D721Med (cell line): Measurements from ENCODE around the gene METTL15.
A peak's percentile ranks its signal among the peaks of the same experiment; 100 is the strongest.
"Not testable (repeated sequence)": the region's sequence is repeated elsewhere in the genome, so short reads cannot be mapped to it uniquely, and the experiment has no call there.

Experiments used
- DNase-seq: peaks from one replicate; pipeline ENCODE4 v3.0.0; 2011; ENCODE audit warnings: low spot score; ENCODE audit not compliant: insufficient read length
- FAIRE-seq: peaks from 2 replicates; lab custom pipeline; 2011; peaks lifted over from hg19 to GRCh38; lab: Jason Lieb, UNC
- CTCF ChIP-seq: IDR thresholded peaks from 2 replicates; pipeline ENCODE4 v1.5.1; 2012; ENCODE audit warnings: mild to moderate bottlenecking, control low read depth; ENCODE audit not compliant: insufficient read depth; ENCODE audit errors: missing control alignments

Gene METTL15

GRCh38 chr11:28107750-28108618, at the start of gene METTL15, which contains the start of gene KIF18A:
Gene METTL15 (plus strand): TSS chr11:28108388. CDS start chr11:28113335, 4,947 bp downstream.
Gene KIF18A (minus strand): TSS chr11:28108156. CDS start chr11:28097947, 10,209 bp downstream.
- DNase-seq (peak; percentile 27), FAIRE-seq (no peak)
- TF ChIP-seq CTCF = no peak

- TF ChIP-seq CTCF = no peak
- DNase-seq = no peak
- no peak for FAIRE-seq
Measured at GRCh38 chr11:28071305-28071704, 36.9 kb upstream of the METTL15 start.

GRCh38 chr11:28072321-28072720, 35.9 kb upstream of the METTL15 start:
- no peak for FAIRE-seq
- no peak for TF ChIP-seq CTCF
- DNase-seq = no peak

GRCh38 chr11:28077521-28077920, 30.7 kb upstream of the METTL15 start:
- DNase-seq (no peak), FAIRE-seq (no peak)
- no peak for TF ChIP-seq CTCF

- FAIRE-seq = no peak
- TF ChIP-seq CTCF = no peak
Measured at GRCh38 chr11:28083118-28083517, 25.1 kb upstream of the METTL15 start.

GRCh38 chr11:28086569-28086968, 21.6 kb upstream of the METTL15 start:
- FAIRE-seq (no peak), DNase-seq (no peak)
- no peak for TF ChIP-seq CTCF

More at GRCh38 chr11:28083118-28083517, 25.1 kb upstream of the METTL15 start:
- DNase-seq = no peak

GRCh38 chr11:28087192-28087591, 21.0 kb upstream of the METTL15 start:
- FAIRE-seq, DNase-seq: not testable (repeated sequence)

GRCh38 chr11:28087693-28088092, 20.5 kb upstream of the METTL15 start:
- not testable (repeated sequence) for FAIRE-seq, DNase-seq
